Activated naive CD8-positive, alpha-beta T cell treated with anti-CD3 and anti-CD28 coated beads for 36 hours (primary cell): ENCODE measurements around the gene ACSS3. TPM values are rescaled to one million over a fixed set of nuclear protein-coding genes. Genes with fewer than 3 reads are reported as not detected.
"Not testable (repeated sequence)": the region's sequence is repeated elsewhere in the genome, so short reads cannot be mapped to it uniquely, and the experiment has no call there.

Experiments
- DNase-seq: peaks from one replicate; pipeline ENCODE4 v3.0.0; 2021
- H3K27ac Mint-ChIP-seq: one replicate; pipeline ENCODE4 v1.8.0; 2022; ENCODE audit warnings: mild to moderate bottlenecking, moderate library complexity, mixed read lengths
- H3K27me3 Mint-ChIP-seq: one replicate; pipeline ENCODE4 v1.8.0; 2022; ENCODE audit warnings: mild to moderate bottlenecking, mixed read lengths
- H3K36me3 Mint-ChIP-seq: one replicate; pipeline ENCODE4 v1.8.0; 2021; ENCODE audit warnings: mild to moderate bottlenecking, mixed read lengths
- H3K4me1 Mint-ChIP-seq: one replicate; pipeline ENCODE4 v1.8.0; 2021; ENCODE audit warnings: mixed read lengths
- H3K4me3 Mint-ChIP-seq: one replicate; pipeline ENCODE4 v1.8.0; 2022; ENCODE audit warnings: mild to moderate bottlenecking, moderate library complexity, mixed read lengths
- H3K9me3 Mint-ChIP-seq: one replicate; pipeline ENCODE4 v1.8.0; 2022; ENCODE audit warnings: mixed read lengths
- total RNA-seq, 2 experiments: library from RNA; stranded (reverse); gene quantifications; one replicate each; pipeline ENCODE4 v1.2.3, GENCODE V29; 2021

Gene ACSS3
- total RNA-seq, result not detected

- Mint-ChIP-seq H3K4me3 (no peak within 1 kb of the TSS), H3K27ac (no peak within 1 kb of the TSS), H3K27me3 (peaks cover 28% of the 10 kb centered on the region), H3K9me3 (peaks cover 2% of the 10 kb centered on the region), H3K4me1 (no peaks in the 10 kb centered on the region), H3K36me3 (no peaks in the 10 kb centered on the region)
- no peak for DNase-seq
Measured at GRCh38 chr12:81077686-81078441, at the start of gene ACSS3. Gene ACSS3 (plus strand): TSS chr12:81078079. CDS start chr12:81078121, 42 bp downstream.

DNA sequence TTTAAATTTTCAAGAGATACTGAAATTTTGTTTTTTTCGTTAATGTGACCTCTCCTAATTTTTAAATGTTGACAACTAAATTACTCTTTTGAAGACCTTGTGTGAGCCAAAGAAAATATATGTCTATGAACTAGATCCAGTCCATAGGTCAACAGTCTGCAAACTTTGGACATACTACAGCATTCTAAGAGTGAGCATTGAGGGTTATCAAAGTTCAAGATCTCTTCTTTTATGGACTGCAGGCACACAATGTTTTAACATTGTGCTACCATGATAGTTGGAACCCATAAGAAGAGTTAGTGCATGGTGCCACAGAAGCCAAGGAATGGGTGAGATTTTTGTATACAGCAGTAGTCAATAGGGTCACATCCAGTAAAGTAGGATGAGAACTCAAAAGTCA is 43.0 kb upstream of the ACSS3 start:
- H3K36me3 Mint-ChIP-seq, result no peaks in the 10 kb centered on the region
- H3K27me3 Mint-ChIP-seq, result no peaks in the 10 kb centered on the region
- H3K27ac Mint-ChIP-seq, result no peak overlapping the region
- DNase-seq, result no peak
- H3K9me3 Mint-ChIP-seq, result peaks cover 4% of the 10 kb centered on the region
- H3K4me1 Mint-ChIP-seq, result no peaks in the 10 kb centered on the region
- H3K4me3 Mint-ChIP-seq, result no peak overlapping the region

- Mint-ChIP-seq H3K27ac (no peak overlapping the region), H3K9me3 (peaks cover 5% of the 10 kb centered on the region), H3K4me3 (no peak overlapping the region), H3K36me3 (no peaks in the 10 kb centered on the region), H3K4me1 (no peaks in the 10 kb centered on the region), H3K27me3 (no peaks in the 10 kb centered on the region)
- no peak for DNase-seq
Measured at GRCh38 chr12:81039231-81039630, 38.6 kb upstream of the ACSS3 start.

DNA sequence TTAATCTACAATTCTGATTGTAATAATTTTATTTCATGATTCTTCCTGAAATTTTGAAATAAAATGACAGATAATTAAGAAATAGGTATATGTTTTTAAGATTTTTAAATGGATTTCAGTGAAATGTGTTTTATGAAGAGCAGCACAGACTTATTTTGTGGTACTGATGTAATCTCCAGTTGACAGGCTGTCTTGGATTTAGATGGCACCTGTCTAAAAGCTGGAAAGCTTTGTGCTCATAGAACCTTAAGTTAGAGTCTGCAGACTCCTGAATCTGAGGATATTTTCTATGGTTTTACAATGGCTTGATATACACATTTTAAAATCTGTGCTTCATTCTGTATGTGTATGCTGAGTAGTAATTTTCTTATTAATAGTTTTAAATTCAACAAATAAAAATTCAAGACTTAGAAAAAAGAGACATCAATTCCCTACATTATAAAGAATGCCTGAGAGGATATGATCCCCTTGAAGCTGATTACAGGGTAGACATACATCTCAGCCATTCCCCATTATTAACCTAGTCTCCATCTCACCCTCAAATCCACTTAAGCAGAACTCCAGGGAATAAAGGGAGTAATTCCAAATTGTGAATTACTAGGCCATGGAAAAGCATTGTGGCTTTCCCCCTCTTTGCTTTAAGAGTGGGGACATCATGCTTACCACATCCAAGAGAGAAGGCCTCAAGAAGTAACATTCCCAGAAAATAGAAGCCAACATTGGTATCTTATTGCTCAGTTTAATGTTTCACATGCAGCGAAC is 33.7 kb upstream of the ACSS3 start:
- Mint-ChIP-seq H3K4me1 (no peaks in the 10 kb centered on the region), H3K27me3 (no peaks in the 10 kb centered on the region), H3K4me3 (no peak overlapping the region), H3K9me3 (peaks cover 7% of the 10 kb centered on the region), H3K27ac (no peak overlapping the region), H3K36me3 (no peaks in the 10 kb centered on the region)
- DNase-seq, result no peak

DNA sequence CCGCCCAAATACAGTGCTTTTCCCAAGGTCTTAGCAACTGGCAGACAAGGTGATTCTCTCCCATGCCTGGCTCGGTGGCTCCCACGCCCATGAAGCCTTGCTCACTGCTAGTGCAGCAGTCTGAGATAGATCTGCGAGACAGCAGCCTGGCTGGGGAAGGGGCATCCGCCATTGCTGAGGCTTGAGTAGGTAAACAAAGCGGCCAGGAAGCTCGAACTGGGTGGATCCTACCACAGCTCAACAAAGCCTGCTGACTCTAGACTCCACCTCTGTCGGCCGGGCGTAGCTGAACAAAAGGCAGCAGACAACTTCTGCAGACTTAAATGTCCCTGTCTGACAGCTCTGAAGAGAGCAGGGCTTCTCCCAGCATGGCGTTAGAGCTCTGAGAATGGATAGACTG is 12.9 kb upstream of the ACSS3 start:
- not testable (repeated sequence) for H3K4me3 Mint-ChIP-seq, H3K9me3 Mint-ChIP-seq, DNase-seq, H3K4me1 Mint-ChIP-seq, H3K36me3 Mint-ChIP-seq, H3K27ac Mint-ChIP-seq, H3K27me3 Mint-ChIP-seq

GRCh38 chr12:81070846-81071245 is 7.0 kb upstream of the ACSS3 start:
- no peak for DNase-seq
- H3K36me3 Mint-ChIP-seq, result no peaks in the 10 kb centered on the region
- peaks cover 4% of the 10 kb centered on the region for H3K27me3 Mint-ChIP-seq
- H3K4me3 Mint-ChIP-seq, result no peak overlapping the region
- H3K27ac Mint-ChIP-seq, result no peak overlapping the region
- no peaks in the 10 kb centered on the region for H3K4me1 Mint-ChIP-seq
- H3K9me3 Mint-ChIP-seq, result peaks cover 3% of the 10 kb centered on the region

DNA sequence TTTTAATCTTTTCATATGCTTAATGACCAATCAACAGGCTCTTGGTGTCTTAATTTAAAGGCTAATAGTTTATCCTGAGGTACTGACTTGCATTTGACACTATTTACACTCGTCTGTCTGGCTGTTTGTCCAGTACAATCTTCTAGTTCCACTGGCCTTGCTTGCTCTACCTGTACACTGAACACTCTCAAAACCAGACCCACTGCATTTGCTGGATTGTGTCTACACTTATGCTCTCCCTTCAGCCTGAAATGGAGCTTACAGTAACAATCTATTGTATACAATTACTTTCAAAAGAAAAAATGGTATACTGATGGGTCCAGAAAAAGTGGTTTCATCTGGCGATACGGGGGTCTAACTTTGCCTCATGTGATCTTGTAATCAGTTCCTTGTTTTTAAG is 2.3 kb upstream of the ACSS3 start:
- Mint-ChIP-seq H3K9me3 (peaks cover 2% of the 10 kb centered on the region), H3K27me3 (peaks cover 28% of the 10 kb centered on the region), H3K4me3 (no peak overlapping the region), H3K4me1 (no peaks in the 10 kb centered on the region), H3K36me3 (no peaks in the 10 kb centered on the region), H3K27ac (no peak overlapping the region)
- DNase-seq, result no peak

DNA sequence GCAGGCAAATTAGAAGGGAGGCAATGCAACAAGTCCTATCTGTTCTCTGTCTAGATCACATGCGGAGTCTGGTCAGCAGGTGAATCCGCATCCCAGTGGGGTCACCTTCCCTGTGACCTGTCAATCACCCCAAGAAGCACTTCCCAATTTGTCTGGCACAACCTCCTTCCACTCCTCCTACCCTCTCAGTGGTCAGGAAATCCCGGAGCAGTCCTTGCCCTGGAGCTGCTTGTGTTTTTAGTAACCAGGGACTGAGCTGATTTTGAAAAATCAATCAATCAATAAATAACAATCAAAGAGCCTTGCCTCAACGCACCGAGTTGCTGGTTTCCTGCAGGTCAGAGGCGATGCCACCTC is 572 bp upstream of the ACSS3 start:
- DNase-seq, result no peak
- H3K27me3 Mint-ChIP-seq, result peaks cover 28% of the 10 kb centered on the region
- H3K4me1 Mint-ChIP-seq, result no peaks in the 10 kb centered on the region
- no peak overlapping the region for H3K27ac Mint-ChIP-seq
- peaks cover 2% of the 10 kb centered on the region for H3K9me3 Mint-ChIP-seq
- H3K36me3 Mint-ChIP-seq, result no peaks in the 10 kb centered on the region
- no peak overlapping the region for H3K4me3 Mint-ChIP-seq

GRCh38 chr12:81078469-81079196 is 754 bp downstream of the ACSS3 start:
- Mint-ChIP-seq H3K4me3 (no peak overlapping the region), H3K36me3 (no peaks in the 10 kb centered on the region), H3K9me3 (peaks cover 2% of the 10 kb centered on the region), H3K4me1 (no peaks in the 10 kb centered on the region), H3K27ac (no peak overlapping the region), H3K27me3 (peaks cover 28% of the 10 kb centered on the region)
- DNase-seq, result no peak

- Mint-ChIP-seq H3K27me3 (peaks cover 24% of the 10 kb centered on the region), H3K4me3 (no peak overlapping the region), H3K27ac (no peak overlapping the region), H3K9me3 (peaks cover 2% of the 10 kb centered on the region), H3K4me1 (no peaks in the 10 kb centered on the region), H3K36me3 (no peaks in the 10 kb centered on the region)
- no peak for DNase-seq
Measured at GRCh38 chr12:81079280-81080076, 1.6 kb downstream of the ACSS3 start.

DNA sequence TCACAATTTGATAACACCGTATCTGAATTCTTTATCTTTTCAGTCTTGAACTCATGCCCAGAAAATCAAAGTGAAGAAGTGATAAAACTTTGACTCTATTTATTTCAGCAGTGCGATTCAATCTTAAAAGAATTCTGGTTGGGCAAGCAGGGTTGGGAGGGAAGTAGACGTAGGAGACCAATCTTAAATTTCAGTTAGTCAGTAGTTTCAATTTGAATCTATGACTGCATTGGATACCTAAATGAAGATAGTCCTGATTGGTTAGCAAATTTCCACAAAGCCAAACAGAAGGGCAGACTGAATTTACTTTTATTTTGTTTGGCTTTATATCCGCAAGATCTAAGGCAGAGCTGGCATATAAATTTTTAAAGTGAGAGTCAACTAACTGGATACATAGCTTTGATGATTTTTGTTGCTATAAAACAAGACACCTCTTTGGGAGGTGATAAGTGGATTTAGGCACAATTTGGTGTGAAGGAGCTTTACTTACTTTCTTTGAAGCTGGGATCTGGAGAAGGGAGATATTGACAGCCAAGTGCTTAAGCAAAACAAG is 2.6 kb downstream of the ACSS3 start:
- Mint-ChIP-seq H3K4me3 (no peak overlapping the region), H3K4me1 (no peaks in the 10 kb centered on the region), H3K27me3 (peaks cover 24% of the 10 kb centered on the region), H3K36me3 (no peaks in the 10 kb centered on the region), H3K27ac (no peak overlapping the region), H3K9me3 (peaks cover 2% of the 10 kb centered on the region)
- DNase-seq, result no peak

GRCh38 chr12:81081726-81082125 is 3.8 kb downstream of the ACSS3 start:
- Mint-ChIP-seq H3K4me3 (no peak overlapping the region), H3K4me1 (no peaks in the 10 kb centered on the region), H3K27ac (no peak overlapping the region), H3K36me3 (no peaks in the 10 kb centered on the region), H3K27me3 (peaks cover 20% of the 10 kb centered on the region), H3K9me3 (no peaks in the 10 kb centered on the region)
- no peak for DNase-seq

GRCh38 chr12:81083018-81083417 is 5.1 kb downstream of the ACSS3 start:
- H3K4me1 Mint-ChIP-seq, result no peaks in the 10 kb centered on the region
- H3K9me3 Mint-ChIP-seq, result no peaks in the 10 kb centered on the region
- no peak overlapping the region for H3K4me3 Mint-ChIP-seq
- peaks cover 9% of the 10 kb centered on the region for H3K27me3 Mint-ChIP-seq
- no peak overlapping the region for H3K27ac Mint-ChIP-seq
- no peaks in the 10 kb centered on the region for H3K36me3 Mint-ChIP-seq
- no peak for DNase-seq

GRCh38 chr12:81083906-81084513 is 6.1 kb downstream of the ACSS3 start:
- Mint-ChIP-seq H3K36me3 (no peaks in the 10 kb centered on the region), H3K27ac (no peak overlapping the region), H3K9me3 (no peaks in the 10 kb centered on the region), H3K27me3 (no peaks in the 10 kb centered on the region), H3K4me3 (no peak overlapping the region), H3K4me1 (no peaks in the 10 kb centered on the region)
- DNase-seq, result no peak
